Aorta (tissue), 5 donors: ENCODE measurements around the gene CYLD. TPM values are rescaled to one million over a fixed set of nuclear protein-coding genes. Genes with fewer than 3 reads are reported as not detected.

Experiments used
- ATAC-seq: fragments of 200-7000 bp; cut with Tn5 transposase; one replicate; pipeline ENCODE4 v1.9.1; 2022; ENCODE audit warnings: moderate library complexity; ENCODE audit not compliant: low FRiP score
- DNase-seq, 2 donors: peaks; one replicate each; pipeline ENCODE4 v3.0.0-alpha.2; 2020
- H3K27ac ChIP-seq, 2 donors: one replicate each; pipeline ENCODE4 v1.5.1; 2013; ENCODE audit warnings: low read length in 2 of 2, mild to moderate bottlenecking in 2 of 2, moderate library complexity in 2 of 2, control low read depth in 1 of 2, inconsistent platforms in 1 of 2, low read depth in 1 of 2
- H3K27me3 ChIP-seq, 2 donors: one replicate each; pipeline ENCODE4 v1.6.1; 2013; ENCODE audit warnings: control low read depth in 1 of 2, low read length in 1 of 2, mild to moderate bottlenecking in 1 of 2, moderate library complexity in 1 of 2; ENCODE audit not compliant: insufficient read depth in 2 of 2, control insufficient read depth in 1 of 2
- H3K36me3 ChIP-seq, 2 donors: one replicate each; pipeline ENCODE4 v1.6.1; 2013; ENCODE audit warnings: control low read depth in 1 of 2, low read length in 1 of 2, mild to moderate bottlenecking in 1 of 2; ENCODE audit not compliant: insufficient read depth in 2 of 2, control insufficient read depth in 1 of 2
- H3K4me1 ChIP-seq, 2 donors: one replicate each; pipeline ENCODE4 v1.6.1; 2013; ENCODE audit warnings: low read length in 2 of 2, control low read depth in 1 of 2, mild to moderate bottlenecking in 1 of 2, moderate library complexity in 1 of 2; ENCODE audit not compliant: insufficient read depth in 2 of 2, control insufficient read depth in 1 of 2
- H3K4me3 ChIP-seq, 2 donors: one replicate each; pipeline ENCODE4 v1.5.1; 2013; ENCODE audit warnings: low read length in 2 of 2, control low read depth in 1 of 2, mild to moderate bottlenecking in 1 of 2
- H3K9me3 ChIP-seq: one replicate; pipeline ENCODE4 v1.6.1; 2013; ENCODE audit warnings: mild to moderate bottlenecking, low read length; ENCODE audit not compliant: control insufficient read depth
- WGBS, 2 donors: extraction: QIAGEN DNeasy Blood & Tissue Kit; methylation state at CpG; one replicate each; pipeline ENCODE4 v1.1.7; 2013; 5-methylcytosine and 5-hydroxymethylcytosine counted together
- intact Hi-C, 2 donors: fragments of 100-400 bp; cut with DNase I; formaldehyde crosslinking; loops; one replicate each; pipeline versions ENCODE4 v1.14.2 to v1.15.0; 2022
- polyA plus RNA-seq, 2 donors: library from polyadenylated mRNA; stranded (reverse); fragments of 200-250 nt; gene quantifications; one replicate each; pipeline ENCODE4 v1.2.3, GENCODE V29; 2013
- total RNA-seq, 2 donors: library from RNA; stranded (reverse); fragmentation: NEBNext Ultra II Directional; extraction: Animal tissue kit (Norgen Biotek cat#: 25700); gene quantifications; one replicate each; pipeline ENCODE4 v1.2.1, GENCODE V29; 2021
- donor health status: healthy with polysubstance abuse.
- donor health status: Bipolar disorder and iron deficiency.
- donor health status: DM: no; HTN: no; CAD: no.
- donor health status: DM: no; HTN: no; CAD: no.
- donor health status: DM: yes; HTN: yes; CAD: no.

CYLD gene
- total and polyA plus RNA-seq, 4 donors, result 15.8 to 65.1 (median 42.7) TPM

GRCh38 chr16:50742576-50743200, 802 bp downstream of the CYLD start:
- H3K27me3 ChIP-seq, result no peaks in the 10 kb centered on the region
- H3K4me3 ChIP-seq, result peak overlapping the region; percentile 79 to 93
- ATAC-seq, result no peak
- H3K36me3 ChIP-seq, result no peaks in the 10 kb centered on the region
- DNase-seq, result peak in 1 of 2 donors; percentile 61
- H3K9me3 ChIP-seq, result no peaks in the 10 kb centered on the region
- WGBS, 2 donors, result 1% methylated on average over 28 of the region's 28 CpGs
- intact Hi-C loops, result loop anchor here in 1 of 2 donors (5.0 to 10.0 kb wide), 2 partner anchors 45 to 368 kb away; no protein-coding TSS in a partner anchor
- H3K27ac ChIP-seq, result peak overlapping the region; percentile 16 to 89
- peaks cover 0 to 2% of the 10 kb centered on the region in 2 donors for H3K4me1 ChIP-seq

DNA sequence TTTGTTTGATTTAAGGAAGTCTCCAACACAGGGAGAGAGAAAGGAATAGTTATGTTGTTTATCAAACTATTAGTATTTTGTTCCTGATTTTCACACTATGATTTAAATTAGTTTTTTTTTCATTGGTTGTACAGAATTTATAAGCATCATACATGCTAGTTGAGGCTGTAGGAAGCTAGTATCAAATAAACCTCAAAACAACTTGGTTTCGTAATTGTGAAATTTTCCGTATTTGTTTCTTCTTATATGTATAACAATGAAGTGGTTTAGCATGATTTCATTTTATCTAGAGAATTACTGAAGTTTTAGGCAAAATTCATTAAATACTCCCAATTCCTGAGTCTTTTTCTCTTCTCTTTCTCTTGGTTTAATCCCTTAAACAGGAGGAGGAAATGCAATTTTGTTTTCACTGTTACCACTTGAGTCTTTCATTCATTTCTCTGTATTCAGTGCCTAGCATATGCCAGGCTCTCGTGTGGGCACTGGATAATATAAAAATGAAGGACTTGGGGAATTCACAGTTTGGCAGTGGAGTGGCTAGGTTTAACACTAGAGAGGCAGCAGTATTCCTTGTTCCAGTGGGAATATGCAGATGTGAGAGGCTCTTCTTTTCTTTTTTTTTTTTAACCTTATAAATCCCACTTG, 1.8 kb downstream of the CYLD start:
- Histone ChIP-seq H3K4me1 (peaks cover 0 to 2% of the 10 kb centered on the region in 2 donors), H3K27me3 (no peaks in the 10 kb centered on the region), H3K27ac (no peak overlapping the region), H3K9me3 (no peaks in the 10 kb centered on the region), H3K36me3 (no peaks in the 10 kb centered on the region), H3K4me3 (no peak overlapping the region)
- no peak for ATAC-seq
- intact Hi-C loops, result loop anchor here in 1 of 2 donors (5.0 to 10.0 kb wide), 2 partner anchors 46 to 369 kb away; no protein-coding TSS in a partner anchor
- DNase-seq, result no peak
- WGBS, 2 donors, result 50 to 55% methylated on average over 3 of the region's 3 CpGs

- no peak for ATAC-seq
- no peak for DNase-seq
- intact Hi-C loops, result loop anchor here in 1 of 2 donors (5.0 to 10.0 kb wide), 2 partner anchors 48 to 370 kb away; no protein-coding TSS in a partner anchor
- WGBS, 2 donors, result 59 to 62% methylated on average over 3 of the region's 3 CpGs
- H3K4me3 ChIP-seq, result no peak overlapping the region
- H3K9me3 ChIP-seq, result no peaks in the 10 kb centered on the region
- H3K27me3 ChIP-seq, result no peaks in the 10 kb centered on the region
- no peak overlapping the region for H3K27ac ChIP-seq
- no peaks in the 10 kb centered on the region for H3K36me3 ChIP-seq
- H3K4me1 ChIP-seq, result peaks cover 2 to 4% of the 10 kb centered on the region in 2 donors
Observed at GRCh38 chr16:50744881-50745280, 3.0 kb downstream of the CYLD start.

- DNase-seq (no peak), ATAC-seq (no peak)
- Histone ChIP-seq H3K36me3 (no peaks in the 10 kb centered on the region), H3K27me3 (no peaks in the 10 kb centered on the region), H3K4me1 (peaks cover 2 to 5% of the 10 kb centered on the region in 2 donors), H3K27ac (no peak overlapping the region), H3K4me3 (no peak overlapping the region), H3K9me3 (no peaks in the 10 kb centered on the region)
- intact Hi-C loops, result loop anchor here in 1 of 2 donors (10.0 kb wide), 1 partner anchor 371 kb away; no protein-coding TSS in a partner anchor
- WGBS, 2 donors, result 88 to 92% methylated on average over 4 of the region's 4 CpGs
Observed at GRCh38 chr16:50745940-50746339, 4.1 kb downstream of the CYLD start.

GRCh38 chr16:50747207-50747956, 5.5 kb downstream of the CYLD start:
- intact Hi-C loops, result loop anchor here in 1 of 2 donors (10.0 kb wide), 1 partner anchor 373 kb away; no protein-coding TSS in a partner anchor
- Histone ChIP-seq H3K36me3 (no peaks in the 10 kb centered on the region), H3K27me3 (no peaks in the 10 kb centered on the region), H3K9me3 (no peaks in the 10 kb centered on the region), H3K4me3 (no peak overlapping the region), H3K4me1 (peaks cover 2 to 5% of the 10 kb centered on the region in 2 donors), H3K27ac (no peak overlapping the region)
- WGBS, 2 donors, result 73 to 74% methylated on average over 7 of the region's 7 CpGs
- no peak for DNase-seq
- ATAC-seq, result no peak

GRCh38 chr16:50751528-50751927, 9.6 kb downstream of the CYLD start:
- no peak overlapping the region for H3K4me3 ChIP-seq
- DNase-seq (no peak), ATAC-seq (no peak)
- no peak overlapping the region for H3K27ac ChIP-seq
- H3K4me1 ChIP-seq, result peaks cover 2 to 5% of the 10 kb centered on the region in 2 donors
- H3K27me3 ChIP-seq, result no peaks in the 10 kb centered on the region
- H3K9me3 ChIP-seq, result no peaks in the 10 kb centered on the region
- intact Hi-C loops, result no loop called here
- no peaks in the 10 kb centered on the region for H3K36me3 ChIP-seq
- 87 to 90% methylated on average over 6 of the region's 6 CpGs for WGBS, 2 donors

DNA sequence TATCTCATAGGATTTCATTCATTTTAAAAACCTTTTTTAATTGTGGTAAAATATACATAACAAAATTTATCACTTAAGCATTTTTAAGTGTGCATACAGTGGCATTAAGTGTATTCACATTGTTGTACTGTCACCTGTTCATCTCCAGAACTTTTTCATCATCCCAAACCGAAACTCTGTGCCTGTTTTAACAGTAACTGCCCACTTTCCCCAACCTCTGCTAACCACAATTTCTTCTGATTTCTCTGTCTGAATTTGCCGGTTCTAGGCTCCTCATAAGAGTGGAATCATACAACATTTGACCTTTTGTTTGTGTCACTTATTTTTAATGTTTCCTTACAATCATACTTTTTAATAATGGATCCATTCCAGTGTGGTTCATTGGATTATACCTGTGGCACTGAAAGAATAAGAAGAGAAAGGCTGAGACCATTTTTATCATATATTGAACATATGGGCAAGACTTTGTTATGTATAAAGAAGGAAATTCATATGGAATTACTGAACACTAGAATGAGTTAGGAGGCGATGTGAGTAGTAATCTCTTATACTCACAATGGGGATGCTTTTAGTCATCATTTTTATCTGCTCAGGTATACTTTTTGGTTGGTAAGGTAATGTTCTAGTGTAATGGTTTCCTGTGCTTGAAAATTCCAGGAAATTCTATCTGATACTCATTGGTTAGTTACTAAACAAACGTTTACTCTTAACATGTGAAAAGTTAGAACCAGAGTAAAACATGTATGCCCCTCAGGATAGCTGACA, 10.8 kb downstream of the CYLD start:
- 86 to 87% methylated on average over 4 of the region's 4 CpGs for WGBS, 2 donors
- intact Hi-C loops, result no loop called here
- H3K36me3 ChIP-seq, result no peaks in the 10 kb centered on the region
- no peaks in the 10 kb centered on the region for H3K9me3 ChIP-seq
- no peak overlapping the region for H3K27ac ChIP-seq
- H3K4me1 ChIP-seq, result peaks cover 0 to 5% of the 10 kb centered on the region in 2 donors
- DNase-seq (no peak), ATAC-seq (no peak)
- H3K27me3 ChIP-seq, result no peaks in the 10 kb centered on the region
- H3K4me3 ChIP-seq, result no peak overlapping the region

DNA sequence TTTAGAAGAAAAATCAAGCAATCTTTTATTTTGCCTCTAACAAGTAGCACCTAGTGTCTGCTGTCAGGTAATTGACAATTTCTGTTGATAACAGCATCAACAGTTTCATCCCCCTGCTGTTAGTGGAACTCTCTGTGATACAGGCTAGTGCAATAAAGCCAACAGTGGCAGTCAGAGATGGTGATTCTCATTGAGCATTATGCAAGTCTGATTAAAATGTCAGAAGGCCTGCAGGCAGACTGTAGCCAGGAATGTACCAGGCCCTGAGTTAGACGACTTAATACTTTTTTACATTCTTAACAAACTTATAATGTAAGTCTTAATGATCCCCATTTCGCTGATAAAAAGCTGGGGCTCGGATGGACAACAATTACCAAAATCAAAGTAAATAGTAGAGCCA, 14.6 kb downstream of the CYLD start:
- no peak for DNase-seq
- H3K4me1 ChIP-seq, result no peaks in the 10 kb centered on the region
- H3K27me3 ChIP-seq, result no peaks in the 10 kb centered on the region
- no peak overlapping the region for H3K27ac ChIP-seq
- no peak for ATAC-seq
- intact Hi-C loops, result no loop called here
- no peak overlapping the region for H3K4me3 ChIP-seq
- H3K9me3 ChIP-seq, result no peaks in the 10 kb centered on the region
- no peaks in the 10 kb centered on the region for H3K36me3 ChIP-seq
- 70 to 74% methylated on average over 3 of the region's 3 CpGs for WGBS, 2 donors
